SK-N-SH (cell line): Measurements from ENCODE around the gene MEF2C.

ENCODE experiments used
- CHD2 ChIP-seq: fragments of 150-350 bp; IDR thresholded peaks from 2 replicates; pipeline ENCODE4 v1.6.1; 2018; ENCODE audit warnings: low read length; ENCODE audit not compliant: partially characterized antibody
- FOSL2 ChIP-seq: IDR thresholded peaks from 2 replicates; pipeline ENCODE4 v1.4.0; 2012; ENCODE audit warnings: low read depth, mild to moderate bottlenecking, moderate library complexity, borderline replicate concordance
- FOXJ3 ChIP-seq: sonication (generic); formaldehyde crosslinking; IDR thresholded peaks from 2 replicates; pipeline ENCODE4 v1.5.1; 2020; ENCODE audit warnings: mild to moderate bottlenecking, missing genetic modification reagents
- FOXM1 ChIP-seq: IDR thresholded peaks from 2 replicates; pipeline ENCODE4 v1.4.0; 2012; ENCODE audit warnings: low read depth, mild to moderate bottlenecking
- GABPA ChIP-seq: IDR thresholded peaks from 2 replicates; pipeline ENCODE4 v1.4.0; 2012; ENCODE audit warnings: low read depth, mild to moderate bottlenecking
- MXI1 ChIP-seq: IDR thresholded peaks from 2 replicates; pipeline ENCODE4 v1.6.1; 2012; ENCODE audit warnings: mild to moderate bottlenecking, low read depth, low read length, improper control_type of control experiment
- POLR2AphosphoS5 ChIP-seq: IDR thresholded peaks from 2 replicates; pipeline ENCODE4 v1.6.1; 2012; ENCODE audit warnings: low read depth, low read length
- RCOR1 ChIP-seq: fragments of 150-350 bp; IDR thresholded peaks from 2 replicates; pipeline ENCODE4 v1.6.1; 2017; ENCODE audit warnings: antibody characterized with exemption, low read length
- RXRA ChIP-seq: IDR thresholded peaks from 2 replicates; pipeline ENCODE4 v1.4.0; 2012; ENCODE audit warnings: low read depth, mild to moderate bottlenecking, borderline replicate concordance
- TAF1 ChIP-seq: IDR thresholded peaks from 2 replicates; pipeline ENCODE4 v1.6.1; 2012; ENCODE audit warnings: low read depth, mild to moderate bottlenecking, low read length, moderate library complexity, borderline replicate concordance
- TF ChIP-seq, protein P1 (sequence below): fragments of 200-600 bp; sonication (generic); IDR thresholded peaks from 2 replicates; pipeline ENCODE4 v1.6.1; 2017; ENCODE audit warnings: antibody characterized with exemption, mild to moderate bottlenecking, moderate library complexity
- TF ChIP-seq, protein P2 (sequence below): IDR thresholded peaks from 2 replicates; pipeline ENCODE4 v1.6.1; 2012; ENCODE audit warnings: mild to moderate bottlenecking, low read depth, low read length, moderate library complexity
- TF ChIP-seq, protein P3 (sequence below): IDR thresholded peaks from 2 replicates; pipeline ENCODE4 v1.4.0; 2012; ENCODE audit warnings: low read depth

DNA sequence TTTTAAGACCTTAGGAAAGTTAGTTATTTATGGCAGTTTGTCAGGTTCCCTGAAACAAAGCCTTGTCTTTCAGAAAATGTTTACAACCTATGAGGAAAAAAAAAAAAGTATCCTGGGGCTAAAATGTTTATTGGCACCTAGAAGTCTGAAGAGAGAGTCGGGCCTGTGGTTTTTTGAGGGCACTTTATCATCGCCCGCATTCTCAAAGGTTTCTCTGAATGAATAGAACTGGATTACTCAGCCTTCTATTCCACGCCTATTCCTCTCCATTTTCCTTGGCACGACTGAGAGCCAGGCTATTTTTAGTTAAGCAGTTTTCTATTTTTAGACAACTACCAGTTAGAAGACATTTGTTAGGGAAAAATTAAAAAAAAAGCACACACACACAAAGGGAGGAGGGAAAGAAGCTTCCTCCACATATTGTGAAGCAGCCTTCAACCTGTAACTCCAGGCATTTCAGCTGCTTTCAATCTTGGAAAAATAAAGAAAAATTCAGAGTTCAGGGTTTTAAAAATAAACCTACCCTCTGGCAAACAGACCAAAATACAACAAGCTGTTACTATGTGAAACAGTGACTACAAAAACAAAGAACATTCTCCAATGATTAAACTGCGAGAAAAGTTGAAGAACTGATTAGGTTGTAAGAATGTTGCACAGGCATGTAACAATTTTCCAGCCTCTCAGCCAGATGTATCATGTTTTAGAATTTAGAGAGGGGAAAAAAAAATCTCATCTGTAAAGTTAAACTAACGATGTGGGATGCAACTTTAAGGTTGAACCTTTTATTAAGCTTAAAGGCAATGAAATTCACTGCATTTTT lies 97.0 kb downstream of the MEF2C start:
- TF ChIP-seq TAF1, result no peak
- TF ChIP-seq, protein P1, sequence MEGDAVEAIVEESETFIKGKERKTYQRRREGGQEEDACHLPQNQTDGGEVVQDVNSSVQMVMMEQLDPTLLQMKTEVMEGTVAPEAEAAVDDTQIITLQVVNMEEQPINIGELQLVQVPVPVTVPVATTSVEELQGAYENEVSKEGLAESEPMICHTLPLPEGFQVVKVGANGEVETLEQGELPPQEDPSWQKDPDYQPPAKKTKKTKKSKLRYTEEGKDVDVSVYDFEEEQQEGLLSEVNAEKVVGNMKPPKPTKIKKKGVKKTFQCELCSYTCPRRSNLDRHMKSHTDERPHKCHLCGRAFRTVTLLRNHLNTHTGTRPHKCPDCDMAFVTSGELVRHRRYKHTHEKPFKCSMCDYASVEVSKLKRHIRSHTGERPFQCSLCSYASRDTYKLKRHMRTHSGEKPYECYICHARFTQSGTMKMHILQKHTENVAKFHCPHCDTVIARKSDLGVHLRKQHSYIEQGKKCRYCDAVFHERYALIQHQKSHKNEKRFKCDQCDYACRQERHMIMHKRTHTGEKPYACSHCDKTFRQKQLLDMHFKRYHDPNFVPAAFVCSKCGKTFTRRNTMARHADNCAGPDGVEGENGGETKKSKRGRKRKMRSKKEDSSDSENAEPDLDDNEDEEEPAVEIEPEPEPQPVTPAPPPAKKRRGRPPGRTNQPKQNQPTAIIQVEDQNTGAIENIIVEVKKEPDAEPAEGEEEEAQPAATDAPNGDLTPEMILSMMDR, result no peak
- TF ChIP-seq, protein P2, sequence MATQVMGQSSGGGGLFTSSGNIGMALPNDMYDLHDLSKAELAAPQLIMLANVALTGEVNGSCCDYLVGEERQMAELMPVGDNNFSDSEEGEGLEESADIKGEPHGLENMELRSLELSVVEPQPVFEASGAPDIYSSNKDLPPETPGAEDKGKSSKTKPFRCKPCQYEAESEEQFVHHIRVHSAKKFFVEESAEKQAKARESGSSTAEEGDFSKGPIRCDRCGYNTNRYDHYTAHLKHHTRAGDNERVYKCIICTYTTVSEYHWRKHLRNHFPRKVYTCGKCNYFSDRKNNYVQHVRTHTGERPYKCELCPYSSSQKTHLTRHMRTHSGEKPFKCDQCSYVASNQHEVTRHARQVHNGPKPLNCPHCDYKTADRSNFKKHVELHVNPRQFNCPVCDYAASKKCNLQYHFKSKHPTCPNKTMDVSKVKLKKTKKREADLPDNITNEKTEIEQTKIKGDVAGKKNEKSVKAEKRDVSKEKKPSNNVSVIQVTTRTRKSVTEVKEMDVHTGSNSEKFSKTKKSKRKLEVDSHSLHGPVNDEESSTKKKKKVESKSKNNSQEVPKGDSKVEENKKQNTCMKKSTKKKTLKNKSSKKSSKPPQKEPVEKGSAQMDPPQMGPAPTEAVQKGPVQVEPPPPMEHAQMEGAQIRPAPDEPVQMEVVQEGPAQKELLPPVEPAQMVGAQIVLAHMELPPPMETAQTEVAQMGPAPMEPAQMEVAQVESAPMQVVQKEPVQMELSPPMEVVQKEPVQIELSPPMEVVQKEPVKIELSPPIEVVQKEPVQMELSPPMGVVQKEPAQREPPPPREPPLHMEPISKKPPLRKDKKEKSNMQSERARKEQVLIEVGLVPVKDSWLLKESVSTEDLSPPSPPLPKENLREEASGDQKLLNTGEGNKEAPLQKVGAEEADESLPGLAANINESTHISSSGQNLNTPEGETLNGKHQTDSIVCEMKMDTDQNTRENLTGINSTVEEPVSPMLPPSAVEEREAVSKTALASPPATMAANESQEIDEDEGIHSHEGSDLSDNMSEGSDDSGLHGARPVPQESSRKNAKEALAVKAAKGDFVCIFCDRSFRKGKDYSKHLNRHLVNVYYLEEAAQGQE, result no peak
- TF ChIP-seq, protein P3, sequence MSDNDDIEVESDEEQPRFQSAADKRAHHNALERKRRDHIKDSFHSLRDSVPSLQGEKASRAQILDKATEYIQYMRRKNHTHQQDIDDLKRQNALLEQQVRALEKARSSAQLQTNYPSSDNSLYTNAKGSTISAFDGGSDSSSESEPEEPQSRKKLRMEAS, result no peak
- TF ChIP-seq MXI1, result no peak
- peak; percentile 43; the same call in 1 of the 2 replicates for TF ChIP-seq POLR2AphosphoS5
- no peak for TF ChIP-seq RCOR1
- no peak for TF ChIP-seq GABPA
- no peak for TF ChIP-seq CHD2
- TF ChIP-seq FOXJ3 (CRISPR knock-in tag), result no peak
- TF ChIP-seq RXRA, result peak; percentile 37; the same call in 1 of the 2 replicates
- TF ChIP-seq FOXM1, result no peak
- TF ChIP-seq FOSL2, result peak; percentile 67; the same call in 1 of the 2 replicates
